Dedifferentiated amniotic fluid mesenchymal stem cell (primary cell): ENCODE results near the gene ALDH1A1.
"Not testable (repeated sequence)": the region's sequence is repeated elsewhere in the genome, so short reads cannot be mapped to it uniquely, and the experiment has no call there.

Source experiments
- DNase-seq: peaks from one replicate; pipeline ENCODE4 v3.0.0-alpha.2; 2016; ENCODE audit errors: extremely low spot score

The ALDH1A1 gene

GRCh38 chr9:72943844-72944462 lies 8.9 kb downstream of the ALDH1A1 start:
- DNase-seq, result no peak

- no peak for DNase-seq
Observed at GRCh38 chr9:72942451-72942850, 10.4 kb downstream of the ALDH1A1 start.

- not testable (repeated sequence) for DNase-seq
Observed at GRCh38 chr9:72939581-72939980, 13.3 kb downstream of the ALDH1A1 start.

GRCh38 chr9:72937545-72937944 lies 15.3 kb downstream of the ALDH1A1 start:
- DNase-seq, result no peak

- DNase-seq, result no peak
Observed at GRCh38 chr9:72936679-72937078, 16.2 kb downstream of the ALDH1A1 start.

- DNase-seq, result no peak
Observed at GRCh38 chr9:72936266-72936665, 16.6 kb downstream of the ALDH1A1 start.

- no peak for DNase-seq
Observed at GRCh38 chr9:72935595-72935994, 17.3 kb downstream of the ALDH1A1 start.

- no peak for DNase-seq
Observed at GRCh38 chr9:72933730-72934665, 18.9 kb downstream of the ALDH1A1 start.

GRCh38 chr9:72932619-72933018 lies 20.2 kb downstream of the ALDH1A1 start:
- peak; percentile 41 for DNase-seq

GRCh38 chr9:72931897-72932296 lies 21.0 kb downstream of the ALDH1A1 start:
- no peak for DNase-seq

GRCh38 chr9:72931437-72931836 lies 21.4 kb downstream of the ALDH1A1 start:
- no peak for DNase-seq

- no peak for DNase-seq
Observed at GRCh38 chr9:72930828-72931227, 22.0 kb downstream of the ALDH1A1 start.

GRCh38 chr9:72929542-72929941 lies 23.3 kb downstream of the ALDH1A1 start:
- no peak for DNase-seq

GRCh38 chr9:72928042-72928507 lies 24.8 kb downstream of the ALDH1A1 start:
- no peak for DNase-seq

GRCh38 chr9:72926506-72926905 lies 26.3 kb downstream of the ALDH1A1 start:
- no peak for DNase-seq

GRCh38 chr9:72925891-72926290 lies 27.0 kb downstream of the ALDH1A1 start:
- DNase-seq, result no peak

GRCh38 chr9:72925126-72925789 lies 27.6 kb downstream of the ALDH1A1 start:
- DNase-seq, result no peak

GRCh38 chr9:72924154-72924790 lies 28.6 kb downstream of the ALDH1A1 start:
- no peak for DNase-seq

- no peak for DNase-seq
Observed at GRCh38 chr9:72923077-72923476, 29.8 kb downstream of the ALDH1A1 start.

GRCh38 chr9:72921888-72922654 lies 30.8 kb downstream of the ALDH1A1 start:
- no peak for DNase-seq

- DNase-seq, result no peak
Observed at GRCh38 chr9:72919246-72919945, 33.5 kb downstream of the ALDH1A1 start.
